Neural cell (in vitro differentiated cells): Measurements from ENCODE around the gene COL16A1. TPM values are rescaled to one million over a fixed set of nuclear protein-coding genes. Genes with fewer than 3 reads are reported as not detected.

ENCODE experiments used
- H2AFZ ChIP-seq: fragments of 200-600, 300-800 bp; sonication (generic), shearing (Covaris generic); 2 replicates; pipeline ENCODE4 v1.6.0; 2014; ENCODE audit warnings: low read depth, mild to moderate bottlenecking, antibody characterized with exemption, low read length, moderate library complexity
- H3F3A ChIP-seq: fragments of 200-600 bp; shearing (Covaris generic); 2 replicates; pipeline ENCODE4 v1.6.1; 2016; ENCODE audit warnings: mild to moderate bottlenecking, moderate library complexity, mixed read lengths, antibody characterized with exemption, low read length; ENCODE audit not compliant: insufficient read depth, poor library complexity, severe bottlenecking
- H3K27ac ChIP-seq: fragments of 200-600, 300-800 bp; sonication (generic), shearing (Covaris generic); 2 replicates; pipeline ENCODE4 v1.5.1; 2014; ENCODE audit warnings: mild to moderate bottlenecking, low read length, moderate library complexity
- H3K27me3 ChIP-seq: fragments of 300-800, 200-600 bp; sonication (generic), shearing (Covaris generic); 2 replicates; pipeline ENCODE4 v1.6.0; 2014; ENCODE audit warnings: mild to moderate bottlenecking, low read depth, low read length, moderate library complexity; ENCODE audit not compliant: insufficient read depth
- H3K36me3 ChIP-seq: fragments of 300-800, 200-600 bp; sonication (generic), shearing (Covaris generic); 2 replicates; pipeline ENCODE4 v1.5.1; 2014; ENCODE audit warnings: mild to moderate bottlenecking, antibody characterized with exemption, low read length, moderate library complexity; ENCODE audit not compliant: insufficient read depth
- H3K4me2 ChIP-seq: fragments of 300-800, 200-600 bp; sonication (generic), shearing (Covaris generic); 2 replicates; pipeline ENCODE4 v1.6.0; 2014; ENCODE audit warnings: mild to moderate bottlenecking, low read length
- H3K4me3 ChIP-seq: fragments of 300-800, 200-600 bp; sonication (generic), shearing (Covaris generic); 2 replicates; pipeline ENCODE4 v1.5.1; 2014; ENCODE audit warnings: mild to moderate bottlenecking, low read length, moderate library complexity
- H3K79me2 ChIP-seq: fragments of 200-600 bp; shearing (Covaris generic); replicated peaks from 2 replicates; pipeline ENCODE4 v1.6.0; 2014; ENCODE audit warnings: mild to moderate bottlenecking, low read length, moderate library complexity; ENCODE audit not compliant: insufficient read depth
- H3K9ac ChIP-seq: fragments of 300-800, 200-600 bp; sonication (generic), shearing (Covaris generic); 2 replicates; pipeline ENCODE4 v1.6.1; 2016; ENCODE audit warnings: mild to moderate bottlenecking, low read length, mixed read lengths
- H3K9me2 ChIP-seq: fragments of 200-600 bp; shearing (Covaris generic); 2 replicates; pipeline ENCODE4 v1.6.1; 2016; ENCODE audit warnings: mild to moderate bottlenecking, low read length, mixed read lengths; ENCODE audit not compliant: insufficient read depth
- H3K9me3 ChIP-seq: fragments of 200-600, 300-800 bp; sonication (generic), shearing (Covaris generic); 2 replicates; pipeline ENCODE4 v1.6.1; 2016; ENCODE audit warnings: mild to moderate bottlenecking, mixed run types, low read length, moderate library complexity, mixed read lengths
- H4K20me1 ChIP-seq: fragments of 200-600 bp; shearing (Covaris generic); 2 replicates; pipeline ENCODE4 v1.6.1; 2016; ENCODE audit warnings: mild to moderate bottlenecking, mixed run types; ENCODE audit not compliant: insufficient read depth
- CTCF ChIP-seq: fragments of 450-650 bp; IDR thresholded peaks from 2 replicates; pipeline ENCODE4 v1.5.1; 2014; ENCODE audit warnings: antibody characterized with exemption, mild to moderate bottlenecking, moderate library complexity; ENCODE audit not compliant: poor library complexity, severe bottlenecking
- EP300 ChIP-seq: fragments of 450-650 bp; conservative IDR thresholded peaks from 2 replicates; pipeline ENCODE4 v1.6.1; 2014; ENCODE audit warnings: antibody characterized with exemption, mild to moderate bottlenecking, moderate library complexity; ENCODE audit not compliant: poor library complexity, severe bottlenecking
- EZH2 ChIP-seq: fragments of 200-600, 300-800 bp; shearing (Covaris generic), sonication (generic); IDR thresholded peaks from 2 replicates; pipeline ENCODE4 v1.6.1; 2014; ENCODE audit warnings: antibody characterized with exemption, low read length, borderline replicate concordance, mild to moderate bottlenecking; ENCODE audit not compliant: insufficient read depth, poor library complexity, severe bottlenecking
- MXI1 ChIP-seq: fragments of 450-650 bp; conservative IDR thresholded peaks from 2 replicates; pipeline ENCODE4 v1.6.1; 2014; ENCODE audit warnings: antibody characterized with exemption, mild to moderate bottlenecking; ENCODE audit not compliant: poor library complexity, severe bottlenecking
- POLR2AphosphoS5 ChIP-seq: IDR thresholded peaks from 2 replicates; pipeline ENCODE4 v1.6.1; 2012
- RAD21 ChIP-seq: fragments of 450-650 bp; conservative IDR thresholded peaks from 2 replicates; pipeline ENCODE4 v1.6.1; 2014; ENCODE audit warnings: antibody characterized with exemption, mild to moderate bottlenecking, moderate library complexity
- REST ChIP-seq: IDR thresholded peaks from 2 replicates; pipeline ENCODE4 v1.6.1; 2012; ENCODE audit warnings: borderline replicate concordance
- SMC3 ChIP-seq: fragments of 450-650 bp; conservative IDR thresholded peaks from 2 replicates; pipeline ENCODE4 v1.6.1; 2014; ENCODE audit warnings: antibody characterized with exemption, mild to moderate bottlenecking, moderate library complexity; ENCODE audit not compliant: poor library complexity
- TAF1 ChIP-seq: IDR thresholded peaks from 2 replicates; pipeline ENCODE4 v1.6.1; 2012; ENCODE audit warnings: low read depth
- polyA plus RNA-seq: library from polyadenylated mRNA; depleted of rRNA; stranded (reverse); fragments of >200 nt; gene quantifications from 2 replicates; pipeline ENCODE4 v1.2.3, GENCODE V29; 2014

Gene COL16A1
- polyA plus RNA-seq, 1 donor from 2014 or later, result 3.4 TPM

GRCh38 chr1:31615414-31615813 is 88.4 kb downstream of the COL16A1 start:
- Histone ChIP-seq H3K4me3 (no peak overlapping the region), H3K79me2 (no peaks in the 10 kb centered on the region), H3K27ac (no peak overlapping the region), H3F3A (no peaks in the 10 kb centered on the region), H3K4me2 (no peak overlapping the region), H3K27me3 (peaks cover 18% of the 10 kb centered on the region), H3K9me3 (no peaks in the 10 kb centered on the region), H3K9ac (no peak overlapping the region), H3K9me2 (no peaks in the 10 kb centered on the region), H3K36me3 (no peaks in the 10 kb centered on the region), H2AFZ (no peak overlapping the region), H4K20me1 (no peaks in the 10 kb centered on the region)
- TF ChIP-seq RAD21 (no peak), TAF1 (no peak), MXI1 (no peak), POLR2AphosphoS5 (no peak), EP300 (no peak), EZH2 (no peak), REST (no peak), CTCF (no peak), SMC3 (no peak)

- H3K4me2 ChIP-seq, result no peak overlapping the region
- H3F3A ChIP-seq, result no peaks in the 10 kb centered on the region
- H3K79me2 ChIP-seq, result no peaks in the 10 kb centered on the region
- H4K20me1 ChIP-seq, result no peaks in the 10 kb centered on the region
- no peaks in the 10 kb centered on the region for H3K9me3 ChIP-seq
- H3K9me2 ChIP-seq, result no peaks in the 10 kb centered on the region
- H3K9ac ChIP-seq, result no peak overlapping the region
- H2AFZ ChIP-seq, result no peak overlapping the region
- peaks cover 18% of the 10 kb centered on the region for H3K27me3 ChIP-seq
- H3K27ac ChIP-seq, result no peak overlapping the region
- H3K4me3 ChIP-seq, result no peak overlapping the region
- H3K36me3 ChIP-seq, result no peaks in the 10 kb centered on the region
- TF ChIP-seq EZH2, result no peak
- TF ChIP-seq POLR2AphosphoS5, result no peak
- no peak for TF ChIP-seq TAF1
- no peak for TF ChIP-seq RAD21
- TF ChIP-seq SMC3, result no peak
- no peak for TF ChIP-seq EP300
- TF ChIP-seq MXI1, result no peak
- no peak for TF ChIP-seq CTCF
- TF ChIP-seq REST, result no peak
These were observed 89.3 kb downstream of the COL16A1 start for GRCh38 chr1:31614414-31615005.
